ENCODE measurements around the gene CABLES2. TPM values are rescaled to one million over a fixed set of nuclear protein-coding genes. Genes with fewer than 3 reads are reported as not detected.

Gene CABLES2
- total RNA-seq, 1 donor from 2014 or later = 10.7 TPM

- DNase-seq (ENCODE audit: low spot score) = no peak
- intact Hi-C loops (cut with DNase I) = no loop called here
These were observed 61.3 kb downstream of the CABLES2 start for GRCh38 chr20:62345681-62346370.

GRCh38 chr20:62344782-62345181 lies 62.3 kb downstream of the CABLES2 start:
- intact Hi-C loops (cut with DNase I) = loop anchor here (5.0 kb wide), 1 partner anchor 37 kb away; no protein-coding TSS in a partner anchor
- DNase-seq (ENCODE audit: low spot score) = no peak

GRCh38 chr20:62344092-62344491 lies 63.0 kb downstream of the CABLES2 start:
- intact Hi-C loops (cut with DNase I) = loop anchor here (5.0 kb wide), 1 partner anchor 37 kb away; no protein-coding TSS in a partner anchor
- DNase-seq (ENCODE audit: low spot score) = no peak

GRCh38 chr20:62342910-62343309 lies 64.2 kb downstream of the CABLES2 start:
- intact Hi-C loops (cut with DNase I) = loop anchor here (5.0 kb wide), 1 partner anchor 36 kb away; no protein-coding TSS in a partner anchor

GRCh38 chr20:62339647-62340062 lies 67.4 kb downstream of the CABLES2 start:
- intact Hi-C loops (cut with DNase I) = loop anchor here (5.0 kb wide), 1 partner anchor 32 kb away; no protein-coding TSS in a partner anchor
- DNase-seq (ENCODE audit: low spot score) = no peak

More at GRCh38 chr20:62342910-62343309, 64.2 kb downstream of the CABLES2 start:
- DNase-seq (ENCODE audit: low spot score) = no peak

Other genes with a start within 250 kb of the CABLES2 start
- 26.6 TPM for gene MTG2, start 224.3 kb downstream of the CABLES2 start, total RNA-seq
- not detected for gene HRH3, start 187.0 kb downstream of the CABLES2 start, total RNA-seq
- gene OSBPL2, start 168.8 kb downstream of the CABLES2 start, total RNA-seq = 55.1 TPM
- 79.9 TPM for gene ADRM1, start 104.3 kb downstream of the CABLES2 start, total RNA-seq
- gene LAMA5, start 40.0 kb downstream of the CABLES2 start, total RNA-seq = 101 TPM
- gene RPS21, start 20.2 kb downstream of the CABLES2 start, total RNA-seq = 466 TPM
- gene RBBP8NL, start 20.3 kb upstream of the CABLES2 start, total RNA-seq = not detected
- 1.0 TPM for gene GATA5, start 68.7 kb upstream of the CABLES2 start, total RNA-seq
- gene SLCO4A1, start 235.2 kb upstream of the CABLES2 start, total RNA-seq = 10.8 TPM

Data from cardiac septum (tissue), 1 donor.